K562 (cell line): Measurements from ENCODE around the gene CGN. TPM values are rescaled to one million over a fixed set of nuclear protein-coding genes. Genes with fewer than 3 reads are reported as not detected.

ENCODE experiments used
- BACH1 ChIP-seq: fragments of 200-800 bp; sonication (Bioruptor generic); IDR thresholded peaks from 2 replicates; pipeline ENCODE4 v1.6.1; 2016; ENCODE audit warnings: missing genetic modification characterization, missing compliant biosample characterization
- CEBPB ChIP-seq: fragments of 450-650 bp; IDR thresholded peaks from 2 replicates; pipeline ENCODE4 v1.6.1; 2016; ENCODE audit warnings: missing genetic modification characterization, missing compliant biosample characterization
- MAFG ChIP-seq: fragments of 450-650 bp; conservative IDR thresholded peaks from 2 replicates; pipeline ENCODE4 v1.6.1; 2016; ENCODE audit warnings: missing genetic modification characterization, missing compliant biosample characterization
- MAFK ChIP-seq: IDR thresholded peaks from 2 replicates; pipeline ENCODE4 v1.6.1; 2011; ENCODE audit warnings: low read length, improper control_type of control experiment
- POLR3A ChIP-seq: IDR thresholded peaks from 2 replicates; pipeline ENCODE4 v1.6.1; 2011; ENCODE audit warnings: borderline replicate concordance, mild to moderate bottlenecking, moderate library complexity; ENCODE audit not compliant: insufficient read length, insufficient read depth; ENCODE audit errors: extremely low read depth
- TAL1 ChIP-seq: fragments of 450-650 bp; IDR thresholded peaks from 2 replicates; pipeline ENCODE4 v1.6.1; 2016; ENCODE audit warnings: mild to moderate bottlenecking
- TGIF2 ChIP-seq: sonication (generic); formaldehyde crosslinking; IDR thresholded peaks from 2 replicates; pipeline ENCODE4 v1.8.1; 2022; ENCODE audit warnings: mild to moderate bottlenecking, missing genetic modification reagents, moderate library complexity
- TRIM24 ChIP-seq, 2 experiments: fragments of 450-650 bp; IDR thresholded peaks; 2 replicates each; pipeline ENCODE4 v1.6.1; 2016
- ZNF316 ChIP-seq: fragments of 450-650 bp; IDR thresholded peaks from 2 replicates; pipeline ENCODE4 v1.6.1; 2016
- ZNF41 ChIP-seq: fragments of 250-450 bp; sonication (Bioruptor Pico); conservative IDR thresholded peaks from 2 replicates; pipeline ENCODE4 v1.4.0; 2020; ENCODE audit warnings: mild to moderate bottlenecking
- ZNF445 ChIP-seq: fragments of 250-450 bp; sonication (Bioruptor Pico); IDR thresholded peaks from 2 replicates; pipeline ENCODE4 v1.4.0; 2020; ENCODE audit warnings: low read depth, mild to moderate bottlenecking, moderate library complexity
- polyA plus RNA-seq, 8 experiments: library from polyadenylated mRNA; depleted of rRNA in 4 of 8; stranded (reverse) in 5 of 8; unstranded in 3 of 8; fragments of >200 nt; fragmentation: Nextera tagmentation in 2 of 8; fragmentation: Illumina TruSeq in 1 of 8; extraction: Ambion mirVana in 2 of 8; extraction: Trizol in 1 of 8; gene quantifications; 2 replicates each; pipeline versions ENCODE4 v1.2.1 to v1.2.3, GENCODE V29; 2011 to 2014; ENCODE audit warnings: inconsistent platforms in 1 of 8, missing spikeins in 1 of 8
- total RNA-seq, 7 experiments: library from RNA; depleted of rRNA in 6 of 7; stranded (reverse); fragments of >200 nt in 6 of 7; fragmentation: Illumina TruSeq in 2 of 7; extraction: Trizol in 2 of 7; gene quantifications; 2 replicates each; pipeline versions ENCODE4 v1.2.1 to v1.2.3, GENCODE V29; 2011 to 2021; ENCODE audit warnings: low replicate concordance in 1 of 7
- TF ChIP-seq, protein P1 (sequence below): fragments of 250-450 bp; sonication (Bioruptor Pico); IDR thresholded peaks from 2 replicates; pipeline ENCODE4 v1.4.0; 2020; ENCODE audit warnings: borderline replicate concordance

The CGN gene
- total and polyA plus RNA-seq, 9 of the 15 experiments (the other 6 are each of a cell fraction or from before 2014, with no cell fraction given): 0.03 to 1.4 (median 0.14) TPM; not detected in 2

DNA sequence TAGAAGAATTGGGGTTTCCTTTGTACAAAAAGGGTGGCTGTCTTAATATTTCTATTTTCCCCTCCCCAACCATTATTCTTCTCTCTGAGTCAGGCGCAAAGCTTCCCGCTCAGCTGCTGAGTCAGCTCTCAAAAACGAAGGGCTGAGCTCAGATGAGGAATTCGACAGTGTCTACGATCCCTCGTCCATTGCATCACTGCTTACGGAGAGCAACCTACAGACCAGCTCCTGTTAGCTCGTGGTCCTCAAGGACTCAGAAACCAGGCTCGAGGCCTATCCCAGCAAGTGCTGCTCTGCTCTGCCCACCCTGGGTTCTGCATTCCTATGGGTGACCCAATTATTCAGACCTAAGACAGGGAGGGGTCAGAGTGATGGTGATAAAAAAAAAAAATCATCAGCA is 25.9 kb downstream of the CGN start (continued):
- TF ChIP-seq ZNF41 (CRISPR knock-in tag): no peak
- TF ChIP-seq ZNF316: peak; percentile 93
- peak; percentile 46; the same call in 1 of the 2 replicates for TF ChIP-seq BACH1 (tag)
- TF ChIP-seq CEBPB (tag): peak; percentile 71
- TF ChIP-seq TAL1: no peak
- TF ChIP-seq, protein P1, sequence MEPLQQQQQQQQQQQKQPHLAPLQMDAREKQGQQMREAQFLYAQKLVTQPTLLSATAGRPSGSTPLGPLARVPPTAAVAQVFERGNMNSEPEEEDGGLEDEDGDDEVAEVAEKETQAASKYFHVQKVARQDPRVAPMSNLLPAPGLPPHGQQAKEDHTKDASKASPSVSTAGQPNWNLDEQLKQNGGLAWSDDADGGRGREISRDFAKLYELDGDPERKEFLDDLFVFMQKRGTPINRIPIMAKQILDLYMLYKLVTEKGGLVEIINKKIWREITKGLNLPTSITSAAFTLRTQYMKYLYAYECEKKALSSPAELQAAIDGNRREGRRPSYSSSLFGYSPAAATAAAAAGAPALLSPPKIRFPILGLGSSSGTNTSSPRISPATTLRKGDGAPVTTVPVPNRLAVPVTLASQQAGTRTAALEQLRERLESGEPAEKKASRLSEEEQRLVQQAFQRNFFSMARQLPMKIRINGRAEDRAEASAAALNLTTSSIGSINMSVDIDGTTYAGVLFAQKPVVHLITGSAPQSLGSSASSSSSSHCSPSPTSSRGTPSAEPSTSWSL: no peak
- TF ChIP-seq ZNF445 (CRISPR knock-in tag): no peak
- TF ChIP-seq MAFG (tag): peak; percentile 83
- TF ChIP-seq TGIF2 (CRISPR knock-in tag): no peak
- TF ChIP-seq TRIM24 (IDR thresholded peaks at IDR 0.05): 0 out of 4 replicates have a peak, but pooled peaks of 1 of the 2 experiments have one; percentile 14
- TF ChIP-seq MAFK: peak; percentile 85
- no peak for TF ChIP-seq POLR3A
- TF ChIP-seq, all 486 proteins: peak for 19
